Endodermal cell (in vitro differentiated cells): Measurements from ENCODE around the gene RRN3. TPM values are rescaled to one million over a fixed set of nuclear protein-coding genes. Genes with fewer than 3 reads are reported as not detected.

Experiments
- DNase-seq: peaks from one replicate; pipeline ENCODE4 v3.0.0-alpha.2; 2017
- H3K27ac ChIP-seq: 2 replicates; pipeline ENCODE4 v1.5.1; 2013; ENCODE audit warnings: mild to moderate bottlenecking, low read depth, low read length, moderate library complexity
- H3K27me3 ChIP-seq: 2 replicates; pipeline ENCODE4 v1.6.1; 2013; ENCODE audit warnings: mild to moderate bottlenecking, low read length, moderate library complexity; ENCODE audit not compliant: insufficient read depth, control insufficient read depth, poor library complexity, severe bottlenecking
- H3K36me3 ChIP-seq: 2 replicates; pipeline ENCODE4 v1.7.0; 2013; ENCODE audit warnings: mild to moderate bottlenecking, low read length, moderate library complexity; ENCODE audit not compliant: control insufficient read depth, insufficient read depth
- H3K4me1 ChIP-seq: one replicate; pipeline ENCODE4 v1.7.0; 2013; ENCODE audit warnings: low read length; ENCODE audit not compliant: control insufficient read depth, insufficient read depth
- H3K4me3 ChIP-seq: 2 replicates; pipeline ENCODE4 v1.5.1; 2013; ENCODE audit warnings: mild to moderate bottlenecking, low read length, moderate library complexity
- H3K9ac ChIP-seq: 2 replicates; pipeline ENCODE4 v1.6.1; 2013; ENCODE audit warnings: mild to moderate bottlenecking, low read length, moderate library complexity; ENCODE audit not compliant: poor library complexity, severe bottlenecking; ENCODE audit errors: extremely low read depth
- H3K9me3 ChIP-seq: 2 replicates; pipeline ENCODE4 v1.6.1; 2013; ENCODE audit warnings: mild to moderate bottlenecking, low read length, moderate library complexity; ENCODE audit not compliant: control insufficient read depth
- H3K27ac Mint-ChIP-seq: 2 replicates; pipeline ENCODE4 v1.8.0; 2020; ENCODE audit warnings: mixed read lengths
- H3K27me3 Mint-ChIP-seq: 2 replicates; pipeline ENCODE4 v1.8.0; 2021; ENCODE audit warnings: mild to moderate bottlenecking, mixed read lengths; ENCODE audit not compliant: insufficient read depth
- H3K36me3 Mint-ChIP-seq: 2 replicates; pipeline ENCODE4 v1.8.0; 2020; ENCODE audit warnings: low read depth, mixed read lengths
- H3K4me1 Mint-ChIP-seq: 2 replicates; pipeline ENCODE4 v1.8.0; 2020; ENCODE audit warnings: mixed read lengths
- H3K4me3 Mint-ChIP-seq: 2 replicates; pipeline ENCODE4 v1.8.0; 2020; ENCODE audit warnings: mild to moderate bottlenecking, moderate library complexity, mixed read lengths
- H3K9me3 Mint-ChIP-seq: 2 replicates; pipeline ENCODE4 v1.8.0; 2020; ENCODE audit warnings: mild to moderate bottlenecking, mixed read lengths
- CTCF ChIP-seq: fragments of 200-600 bp; sonication (generic); conservative IDR thresholded peaks from 2 replicates; pipeline ENCODE4 v1.5.0; 2021; ENCODE audit warnings: antibody characterized with exemption, mild to moderate bottlenecking
- WGBS, 2 experiments: methylation state at CpG; one replicate each; pipeline versions ENCODE4 v1.1.5 to v1.1.7; 2013; ENCODE audit warnings: missing lambda C conversion rate in 2 of 2, mixed read lengths in 1 of 2; ENCODE audit not compliant: insufficient coverage in 1 of 2, insufficient read length in 1 of 2; 5-methylcytosine and 5-hydroxymethylcytosine counted together
- total RNA-seq, 2 donors: library from RNA; stranded (reverse); fragmentation: NEBNext Ultra II Directional in 1 of 2; extraction: Animal tissue kit (Norgen Biotek cat#: 25700) in 1 of 2; gene quantifications; 2 replicates in 1 of 2; 3 replicates in 1 of 2; pipeline ENCODE4 v1.2.1, GENCODE V29; 2021

Gene RRN3
- total RNA-seq, 2 donors from 2014 or later, result 28.6 to 30.6 TPM

DNA sequence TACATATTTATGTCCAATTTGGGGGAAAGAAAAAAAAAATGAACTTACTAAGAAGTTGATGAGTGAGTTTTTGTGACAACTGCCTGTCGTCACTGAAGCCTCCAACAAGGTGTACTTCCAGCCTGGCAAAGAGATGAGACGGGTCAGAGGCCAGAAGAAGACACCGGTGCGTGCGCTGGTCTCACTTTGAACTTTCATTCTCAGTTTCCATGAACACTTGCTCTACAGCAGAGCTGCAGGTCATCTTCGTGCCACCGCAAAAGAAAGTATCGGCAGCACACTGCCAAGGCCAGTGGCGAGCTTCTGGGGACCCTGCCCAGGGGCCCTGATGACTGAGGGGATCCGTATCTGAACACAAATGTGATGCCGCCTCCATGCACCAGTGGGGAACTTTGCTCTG lies 49.8 kb downstream of the RRN3 start:
- no peaks in the 10 kb centered on the region for H3K4me1 ChIP-seq
- H3K9ac ChIP-seq, result no peak overlapping the region
- H3K27ac Mint-ChIP-seq, result no peak overlapping the region
- no peaks in the 10 kb centered on the region for H3K27me3 Mint-ChIP-seq
- no peak overlapping the region for H3K27ac ChIP-seq
- H3K4me1 Mint-ChIP-seq, result no peaks in the 10 kb centered on the region
- H3K36me3 ChIP-seq, result peaks cover 47% of the 10 kb centered on the region
- H3K27me3 ChIP-seq, result no peaks in the 10 kb centered on the region
- H3K36me3 Mint-ChIP-seq, result peaks cover 47% of the 10 kb centered on the region
- H3K9me3 ChIP-seq, result no peaks in the 10 kb centered on the region
- 93 to 94% methylated on average over 11 of the region's 11 CpGs for WGBS, 2 experiments
- H3K9me3 Mint-ChIP-seq, result no peaks in the 10 kb centered on the region
- TF ChIP-seq CTCF, result no peak
- H3K4me3 ChIP-seq, result no peak overlapping the region
- no peak overlapping the region for H3K4me3 Mint-ChIP-seq
- DNase-seq, result no peak

- Mint-ChIP-seq H3K4me1 (no peaks in the 10 kb centered on the region), H3K27me3 (no peaks in the 10 kb centered on the region), H3K9me3 (no peaks in the 10 kb centered on the region), H3K27ac (no peak overlapping the region), H3K4me3 (no peak overlapping the region), H3K36me3 (peaks cover 53% of the 10 kb centered on the region)
- DNase-seq, result no peak
- H3K4me1 ChIP-seq, result no peaks in the 10 kb centered on the region
- no peak overlapping the region for H3K4me3 ChIP-seq
- H3K9ac ChIP-seq, result no peak overlapping the region
- TF ChIP-seq CTCF, result no peak
- no peaks in the 10 kb centered on the region for H3K9me3 ChIP-seq
- H3K27ac ChIP-seq, result no peak overlapping the region
- peaks cover 57% of the 10 kb centered on the region for H3K36me3 ChIP-seq
- 94 to 98% methylated on average over 5 of the region's 5 CpGs for WGBS, 2 experiments
- H3K27me3 ChIP-seq, result no peaks in the 10 kb centered on the region
Observed at GRCh38 chr16:15043344-15043743, 50.7 kb downstream of the RRN3 start.

DNA sequence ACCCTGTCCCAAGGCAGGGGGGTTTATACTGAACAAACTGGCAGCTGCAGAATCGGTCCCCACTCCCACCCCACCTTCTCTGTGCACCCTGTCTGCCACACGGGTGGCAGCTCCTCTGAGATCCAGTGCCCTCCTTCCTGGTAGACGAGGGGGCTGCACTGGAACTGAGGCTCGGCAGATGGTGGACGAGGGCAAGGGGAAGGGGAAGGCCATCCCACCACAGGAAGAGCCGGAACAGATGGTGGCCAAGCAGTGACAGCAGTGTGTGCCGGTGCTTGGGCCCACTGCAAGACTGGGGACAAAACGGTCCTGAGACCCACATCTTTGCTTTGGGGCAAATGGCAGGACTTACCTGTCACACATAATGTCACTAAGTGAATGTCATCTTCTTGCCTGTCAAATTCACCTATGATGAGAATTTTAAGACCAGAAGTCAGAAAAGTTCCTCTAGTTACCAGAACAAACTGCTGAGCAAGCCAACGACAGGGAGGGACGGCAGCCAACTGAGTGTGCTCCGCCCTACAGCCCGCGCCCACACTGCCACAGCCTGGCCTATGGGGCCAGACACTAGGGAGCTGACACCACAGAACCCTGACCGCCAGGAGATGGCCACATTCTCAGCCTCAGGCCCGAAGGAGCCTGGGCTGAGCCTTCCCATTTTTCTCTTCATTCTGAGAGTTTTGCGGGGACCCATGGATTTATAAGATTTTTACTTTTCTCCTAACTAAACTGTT lies 52.6 kb downstream of the RRN3 start:
- Mint-ChIP-seq H3K27ac (peak overlapping the region; percentile 72), H3K36me3 (peaks cover 58% of the 10 kb centered on the region), H3K4me1 (no peaks in the 10 kb centered on the region), H3K4me3 (no peak overlapping the region), H3K27me3 (no peaks in the 10 kb centered on the region), H3K9me3 (no peaks in the 10 kb centered on the region)
- no peak overlapping the region for H3K9ac ChIP-seq
- peak; percentile 32 for TF ChIP-seq CTCF
- no peaks in the 10 kb centered on the region for H3K4me1 ChIP-seq
- H3K27me3 ChIP-seq, result no peaks in the 10 kb centered on the region
- H3K27ac ChIP-seq, result no peak overlapping the region
- 89 to 95% methylated on average over 13 to 16 of the region's 16 CpGs for WGBS, 2 experiments
- no peaks in the 10 kb centered on the region for H3K9me3 ChIP-seq
- peak; percentile 76 for DNase-seq
- no peak overlapping the region for H3K4me3 ChIP-seq
- H3K36me3 ChIP-seq, result peaks cover 66% of the 10 kb centered on the region
